Bronchial epithelial cell (primary cell): Measurements from ENCODE around the gene ADARB2. TPM values are rescaled to one million over a fixed set of nuclear protein-coding genes. Genes with fewer than 3 reads are reported as not detected.

Source experiments
- DNase-seq: peaks from one replicate; pipeline ENCODE4 v3.0.0-alpha.2; 2010; ENCODE audit warnings: low read depth
- FAIRE-seq: peaks from 2 replicates; lab custom pipeline; 2011; peaks lifted over from hg19 to GRCh38; lab: Jason Lieb, UNC
- H3K27me3 ChIP-seq: 2 replicates; pipeline ENCODE4 v1.5.1; 2011; ENCODE audit warnings: low read length; ENCODE audit not compliant: control insufficient read depth, insufficient read depth
- H3K36me3 ChIP-seq: 2 replicates; pipeline ENCODE4 v1.5.1; 2011; ENCODE audit warnings: low read length; ENCODE audit not compliant: control insufficient read depth, insufficient read depth
- H3K4me3 ChIP-seq: 2 replicates; pipeline ENCODE4 v1.5.1; 2011; ENCODE audit warnings: mild to moderate bottlenecking, low read depth, low read length, control low read depth
- total RNA-seq: library from RNA; depleted of rRNA; stranded (reverse); fragments of >200 nt; gene quantifications from 2 replicates; pipeline ENCODE4 v1.2.1, GENCODE V29; 2014
- TF ChIP-seq, protein P1 (sequence below): IDR thresholded peaks from 2 replicates; pipeline ENCODE4 v1.5.1; 2011; ENCODE audit warnings: mild to moderate bottlenecking, moderate library complexity, low read length, control low read depth, inconsistent platforms; ENCODE audit not compliant: insufficient read depth, severe bottlenecking

ADARB2 gene
- total RNA-seq, 1 donor from 2014 or later: not detected

DNA sequence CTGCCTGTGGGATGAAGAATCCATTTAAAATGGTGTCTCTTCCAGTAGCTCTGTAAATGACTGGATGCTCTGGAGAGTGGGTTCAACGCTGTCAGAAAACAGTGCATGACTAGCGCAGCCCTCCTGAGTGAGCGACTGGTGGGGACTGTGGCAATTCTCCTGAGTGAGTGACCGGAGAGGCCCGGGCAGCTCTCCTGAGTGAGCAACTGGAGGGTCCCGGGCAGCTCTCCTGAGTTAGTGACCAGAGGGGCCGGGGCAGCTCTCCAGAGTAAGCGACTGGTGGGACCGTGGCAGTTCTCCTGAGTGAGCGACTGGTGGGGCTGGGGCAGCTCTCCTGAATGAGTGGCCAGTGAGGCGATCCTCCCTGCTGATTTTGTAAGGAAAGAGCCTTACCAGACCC, 595.6 kb downstream of the ADARB2 start:
- H3K36me3 ChIP-seq: no peaks in the 10 kb centered on the region
- TF ChIP-seq, protein P1, sequence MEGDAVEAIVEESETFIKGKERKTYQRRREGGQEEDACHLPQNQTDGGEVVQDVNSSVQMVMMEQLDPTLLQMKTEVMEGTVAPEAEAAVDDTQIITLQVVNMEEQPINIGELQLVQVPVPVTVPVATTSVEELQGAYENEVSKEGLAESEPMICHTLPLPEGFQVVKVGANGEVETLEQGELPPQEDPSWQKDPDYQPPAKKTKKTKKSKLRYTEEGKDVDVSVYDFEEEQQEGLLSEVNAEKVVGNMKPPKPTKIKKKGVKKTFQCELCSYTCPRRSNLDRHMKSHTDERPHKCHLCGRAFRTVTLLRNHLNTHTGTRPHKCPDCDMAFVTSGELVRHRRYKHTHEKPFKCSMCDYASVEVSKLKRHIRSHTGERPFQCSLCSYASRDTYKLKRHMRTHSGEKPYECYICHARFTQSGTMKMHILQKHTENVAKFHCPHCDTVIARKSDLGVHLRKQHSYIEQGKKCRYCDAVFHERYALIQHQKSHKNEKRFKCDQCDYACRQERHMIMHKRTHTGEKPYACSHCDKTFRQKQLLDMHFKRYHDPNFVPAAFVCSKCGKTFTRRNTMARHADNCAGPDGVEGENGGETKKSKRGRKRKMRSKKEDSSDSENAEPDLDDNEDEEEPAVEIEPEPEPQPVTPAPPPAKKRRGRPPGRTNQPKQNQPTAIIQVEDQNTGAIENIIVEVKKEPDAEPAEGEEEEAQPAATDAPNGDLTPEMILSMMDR: no peak
- no peak overlapping the region for H3K4me3 ChIP-seq
- H3K27me3 ChIP-seq: no peaks in the 10 kb centered on the region
- FAIRE-seq (no peak), DNase-seq (no peak)

DNA sequence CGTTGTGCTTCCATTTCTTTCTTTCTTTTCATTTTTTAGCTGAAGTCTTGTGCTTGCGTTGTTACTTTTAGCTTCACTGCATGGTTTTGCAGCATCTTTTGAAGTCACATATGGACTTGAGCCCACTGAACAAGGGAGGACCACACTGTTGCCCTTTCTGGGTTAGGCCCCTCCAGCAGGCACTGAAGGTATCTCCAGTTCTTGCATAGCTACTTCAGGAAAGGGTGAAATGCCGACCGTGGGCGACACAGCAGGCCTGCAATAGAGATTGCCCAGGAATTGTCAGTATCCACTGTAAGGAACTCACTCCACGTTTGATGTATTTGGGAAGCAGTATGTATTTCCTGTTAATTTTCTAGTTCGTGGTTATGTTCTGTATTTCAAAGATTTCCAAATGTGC, 596.1 kb downstream of the ADARB2 start:
- Histone ChIP-seq H3K4me3 (no peak overlapping the region), H3K27me3 (no peaks in the 10 kb centered on the region), H3K36me3 (no peaks in the 10 kb centered on the region)
- TF ChIP-seq, protein P1: no peak
- FAIRE-seq (no peak), DNase-seq (no peak)

DNA sequence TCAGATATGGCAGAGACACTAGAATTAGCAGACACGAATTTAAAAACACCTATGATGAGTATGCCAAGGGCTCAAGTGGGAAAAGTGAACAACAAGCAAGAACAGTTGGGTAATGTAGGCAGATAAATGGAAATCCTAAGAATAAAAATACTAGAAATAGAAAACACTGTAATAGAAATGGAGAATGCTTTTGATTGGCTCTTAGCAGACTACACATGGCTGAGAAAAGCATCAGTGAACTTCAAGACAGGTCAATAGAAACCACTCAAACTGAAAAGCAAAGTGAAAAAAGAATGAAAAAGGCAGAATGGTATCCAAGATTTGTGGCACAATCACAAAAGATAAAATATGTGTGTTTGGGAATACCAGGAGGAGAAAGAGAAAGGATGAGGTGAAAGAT, 598.8 kb downstream of the ADARB2 start:
- DNase-seq (no peak), FAIRE-seq (no peak)
- no peak overlapping the region for H3K4me3 ChIP-seq
- H3K27me3 ChIP-seq: no peaks in the 10 kb centered on the region
- TF ChIP-seq, protein P1: no peak
- H3K36me3 ChIP-seq: no peaks in the 10 kb centered on the region

DNA sequence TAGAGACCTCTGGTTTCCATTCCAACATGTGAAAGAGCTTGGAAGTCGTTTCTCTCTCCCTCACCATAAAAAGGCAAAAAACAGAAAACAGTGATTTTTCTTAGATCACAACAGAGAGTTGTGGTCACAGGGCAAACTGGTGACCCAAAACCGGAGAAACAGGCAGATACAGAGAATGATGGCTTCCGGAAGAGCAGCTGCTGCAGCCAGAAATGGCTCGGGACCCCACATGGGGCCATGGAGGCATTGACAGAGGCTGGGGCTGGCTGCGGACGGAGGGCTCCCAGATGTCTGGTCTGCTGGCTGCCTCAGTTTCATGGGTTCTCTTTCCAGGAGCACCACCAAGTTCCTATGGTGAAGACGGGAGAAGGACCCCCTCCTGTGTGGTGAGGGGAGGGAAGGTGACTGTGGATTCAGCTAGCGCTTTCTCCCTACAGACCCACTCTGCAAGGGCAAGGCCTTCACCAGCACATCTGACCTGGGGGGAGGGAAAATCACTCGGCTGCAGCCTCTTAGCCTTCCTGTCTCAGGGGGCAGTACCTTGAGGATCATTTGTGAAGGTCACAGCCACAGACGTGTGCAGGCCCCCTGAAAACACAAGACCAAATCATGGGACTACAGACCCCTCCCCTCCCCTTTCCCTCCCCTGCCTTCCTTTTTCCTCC, 599.7 kb downstream of the ADARB2 start:
- no peak for DNase-seq
- H3K36me3 ChIP-seq: no peaks in the 10 kb centered on the region
- no peak for FAIRE-seq

DNA sequence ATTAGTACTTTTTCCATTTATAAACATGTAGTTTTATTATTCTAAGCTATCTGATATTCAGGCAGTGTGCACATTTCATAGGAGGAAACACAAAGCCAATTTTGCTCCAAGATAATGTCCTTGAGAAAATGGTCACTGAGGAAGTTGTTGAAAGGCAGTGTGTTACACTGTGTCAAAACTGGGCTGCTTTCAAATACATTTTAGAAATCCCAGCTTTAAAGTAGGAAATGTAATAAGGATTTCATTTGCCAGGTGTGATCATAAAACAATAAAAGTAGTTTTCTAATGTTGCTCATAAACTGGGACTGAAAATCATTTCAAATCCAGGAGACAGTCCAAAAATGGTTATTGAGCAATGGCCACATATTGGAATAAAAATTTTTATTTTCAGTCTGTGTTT, 601.1 kb downstream of the ADARB2 start:
- H3K36me3 ChIP-seq: peaks cover 2% of the 10 kb centered on the region
- FAIRE-seq (no peak), DNase-seq (no peak)
- no peaks in the 10 kb centered on the region for H3K27me3 ChIP-seq
- no peak overlapping the region for H3K4me3 ChIP-seq
- TF ChIP-seq, protein P1: no peak

More for the DNA sequence above, 599.7 kb downstream of the ADARB2 start:
- H3K27me3 ChIP-seq: no peaks in the 10 kb centered on the region
- no peak overlapping the region for H3K4me3 ChIP-seq
- TF ChIP-seq, protein P1: no peak

DNA sequence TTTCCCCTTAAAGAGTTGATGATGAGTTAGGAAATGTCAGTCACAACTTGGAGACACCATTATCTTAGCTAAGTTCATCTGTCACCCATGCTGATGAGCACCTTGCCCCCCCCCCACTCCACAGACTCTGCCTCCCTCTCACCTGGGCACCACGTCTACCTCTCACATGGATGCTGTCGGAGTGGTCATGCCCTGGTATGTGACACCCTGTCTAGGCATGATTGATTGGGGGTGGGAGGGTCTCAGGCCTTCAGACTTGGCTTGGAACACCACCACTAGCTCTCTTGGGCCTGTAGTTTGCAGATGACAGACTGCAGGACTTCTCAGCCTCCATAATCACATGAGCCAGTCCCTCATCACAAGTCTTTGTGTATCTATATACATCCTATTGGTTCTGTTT, 603.2 kb downstream of the ADARB2 start:
- no peak for FAIRE-seq
- DNase-seq: no peak
- Histone ChIP-seq H3K4me3 (no peak overlapping the region), H3K36me3 (peaks cover 14% of the 10 kb centered on the region), H3K27me3 (no peaks in the 10 kb centered on the region)
- TF ChIP-seq, protein P1: no peak
